Measurements from ENCODE around the gene STX1B. TPM values are rescaled to one million over a fixed set of nuclear protein-coding genes. Genes with fewer than 3 reads are reported as not detected.

STX1B gene
- total RNA-seq, 1 experiment from 2014 or later = 3.7 TPM

- intact Hi-C loops (cut with micrococcal nuclease; ENCODE audit: unreplicated experiment) = loop anchor here (5.0 kb wide), 1 partner anchor 144 kb away; no protein-coding TSS in a partner anchor
- Histone ChIP-seq H3K27me3 (ENCODE audit: control insufficient read depth, insufficient read depth, low read length) (no peaks in the 10 kb centered on the region), H3K4me3 (ENCODE audit: low read depth in 2 of 2, low read length in 2 of 2) (no peak overlapping the region), H3K36me3 (ENCODE audit: control insufficient read depth, insufficient read depth, low read length) (no peaks in the 10 kb centered on the region; the same call in 1 of the 2 replicates), H3K27ac (ENCODE audit: low read length) (no peak overlapping the region), H3K9me3 (ENCODE audit: control insufficient read depth, insufficient read depth, low read depth, low read length) (no peaks in the 10 kb centered on the region), H3K4me1 (ENCODE audit: control insufficient read depth, insufficient read depth, low read length) (peaks cover 41% of the 10 kb centered on the region)
- BruUV-seq (replicated peaks) = no TSS peak
- CTCF ChIA-PET = interaction anchor here (0.6 to 1.7 kb wide), 4 partner anchors 10 to 313 kb away, joined by 3 to 7 read pairs (median 4); no protein-coding TSS in a partner anchor
- DNase-seq (ENCODE audit: low read depth, low spot score) (no peak), ATAC-seq (peak; percentile 30)
- POLR2A ChIA-PET = interaction anchor here (0.7 kb wide), 1 partner anchor 194 kb away, joined by 6 read pairs; no protein-coding TSS in a partner anchor
- in situ Hi-C loops (cut with HindIII; ENCODE audit: low pct_unique_long_range_greater_than_20kb, low sequenced_read_pairs) = no loop called here
- no peak for TF ChIP-seq TCF7L2 (IDR thresholded peaks at IDR 0.05; ENCODE audit: low read depth, low read length)
- no peak for TF ChIP-seq REST (IDR thresholded peaks at IDR 0.05; ENCODE audit: insufficient read depth in 1 of 2, low read depth in 2 of 2, low read length in 1 of 2)
- TF ChIP-seq CTCF (IDR thresholded peaks at IDR 0.05) = peak; percentile 91
- TF ChIP-seq SIN3A (IDR thresholded peaks at IDR 0.05; ENCODE audit: borderline replicate concordance, insufficient read depth, low read depth, low read length) = no peak
- TF ChIP-seq POLR2AphosphoS5 (IDR thresholded peaks at IDR 0.05; ENCODE audit: low read depth, low read length) = peak; percentile 59; the same call in 1 of the 2 replicates
Observed at GRCh38 chr16:30953511-30954124, 56.8 kb downstream of the STX1B start.

- BruUV-seq (replicated peaks) = no TSS peak
- Histone ChIP-seq H3K4me3 (ENCODE audit: low read depth in 2 of 2, low read length in 2 of 2) (no peak overlapping the region), H3K36me3 (ENCODE audit: control insufficient read depth, insufficient read depth, low read length) (no peaks in the 10 kb centered on the region; the same call in 1 of the 2 replicates), H3K4me1 (ENCODE audit: control insufficient read depth, insufficient read depth, low read length) (peaks cover 41% of the 10 kb centered on the region), H3K27me3 (ENCODE audit: control insufficient read depth, insufficient read depth, low read length) (no peaks in the 10 kb centered on the region), H3K27ac (ENCODE audit: low read length) (no peak overlapping the region), H3K9me3 (ENCODE audit: control insufficient read depth, insufficient read depth, low read depth, low read length) (no peaks in the 10 kb centered on the region)
- POLR2A ChIA-PET = no interaction called here
- CTCF ChIA-PET = interaction anchor here (0.6 to 1.5 kb wide), 3 partner anchors 11 to 314 kb away, joined by 3 to 7 read pairs (median 3); no protein-coding TSS in a partner anchor
- no peak for DNase-seq (ENCODE audit: low read depth, low spot score)
- intact Hi-C loops (cut with micrococcal nuclease; ENCODE audit: unreplicated experiment) (loop anchor here (5.0 kb wide), 1 partner anchor 144 kb away; no protein-coding TSS in a partner anchor), in situ Hi-C loops (cut with HindIII; ENCODE audit: low pct_unique_long_range_greater_than_20kb, low sequenced_read_pairs) (no loop called here)
- ATAC-seq = no peak
- TF ChIP-seq TCF7L2 (IDR thresholded peaks at IDR 0.05; ENCODE audit: low read depth, low read length) (no peak), REST (IDR thresholded peaks at IDR 0.05; ENCODE audit: insufficient read depth in 1 of 2, low read depth in 2 of 2, low read length in 1 of 2) (no peak), CTCF (IDR thresholded peaks at IDR 0.05) (no peak), POLR2AphosphoS5 (IDR thresholded peaks at IDR 0.05; ENCODE audit: low read depth, low read length) (no peak), SIN3A (IDR thresholded peaks at IDR 0.05; ENCODE audit: borderline replicate concordance, insufficient read depth, low read depth, low read length) (no peak)
Observed at GRCh38 chr16:30953111-30953510, 57.3 kb downstream of the STX1B start.

Data from Panc1 (cell line).